Stimulated activated CD8-positive, alpha-beta memory T cell treated with anti-CD3 and anti-CD28 coated beads, Interleukin-15, amount 100 ng/mL, for 24 hours (primary cell): ENCODE measurements around the gene CFAP73.
"Not testable (repeated sequence)": the region's sequence is repeated elsewhere in the genome, so short reads cannot be mapped to it uniquely, and the experiment has no call there.

Experiments used
- DNase-seq: peaks from one replicate; pipeline ENCODE4 v3.0.0-alpha.2; 2020; ENCODE audit warnings: low read depth

Gene CFAP73

GRCh38 chr12:113149361-113150150 is at the start of gene CFAP73:
Gene CFAP73, plus strand, starts transcription at chr12:113149724. Its CDS starts 134 bp downstream, at chr12:113149858.
- no peak for DNase-seq

- DNase-seq: no peak
These were observed 49.8 kb upstream of the CFAP73 start for GRCh38 chr12:113099764-113100163.

GRCh38 chr12:113101751-113102150 is 47.8 kb upstream of the CFAP73 start:
- DNase-seq: no peak

- no peak for DNase-seq
These were observed 46.7 kb upstream of the CFAP73 start for GRCh38 chr12:113102811-113103210.

GRCh38 chr12:113103756-113104450 is 45.6 kb upstream of the CFAP73 start:
- peak; percentile 29 for DNase-seq

GRCh38 chr12:113104953-113105510 is 44.5 kb upstream of the CFAP73 start:
- no peak for DNase-seq

GRCh38 chr12:113105606-113106271 is 43.8 kb upstream of the CFAP73 start:
- DNase-seq: no peak

GRCh38 chr12:113106361-113106760 is 43.2 kb upstream of the CFAP73 start:
- DNase-seq: no peak

- DNase-seq: no peak
These were observed 41.2 kb upstream of the CFAP73 start for GRCh38 chr12:113108308-113108707.

- DNase-seq: no peak
These were observed 40.2 kb upstream of the CFAP73 start for GRCh38 chr12:113109360-113109759.

- DNase-seq: no peak
These were observed 39.5 kb upstream of the CFAP73 start for GRCh38 chr12:113109872-113110599.

GRCh38 chr12:113111247-113111646 is 38.3 kb upstream of the CFAP73 start:
- DNase-seq: no peak

- no peak for DNase-seq
These were observed 37.3 kb upstream of the CFAP73 start for GRCh38 chr12:113112043-113112899.

GRCh38 chr12:113113397-113113796 is 36.1 kb upstream of the CFAP73 start:
- DNase-seq: no peak

GRCh38 chr12:113114447-113115178 is 34.9 kb upstream of the CFAP73 start:
- no peak for DNase-seq

- no peak for DNase-seq
These were observed 33.9 kb upstream of the CFAP73 start for GRCh38 chr12:113115455-113116126.

GRCh38 chr12:113116875-113117274 is 32.6 kb upstream of the CFAP73 start:
- DNase-seq: no peak

GRCh38 chr12:113117684-113118083 is 31.8 kb upstream of the CFAP73 start:
- DNase-seq: not testable (repeated sequence)

GRCh38 chr12:113118142-113118541 is 31.4 kb upstream of the CFAP73 start:
- DNase-seq: no peak
